IMR-90 (cell line): Measurements from ENCODE around the gene ROCK1.

Experiments used
- POLR2A ChIP-seq: IDR thresholded peaks from 2 replicates; pipeline ENCODE4 v1.6.1; 2012; ENCODE audit warnings: mild to moderate bottlenecking, low read depth, low read length
- TF ChIP-seq, protein P1 (sequence below): conservative IDR thresholded peaks from 2 replicates; pipeline ENCODE4 v1.5.1; 2012; ENCODE audit warnings: mild to moderate bottlenecking, low read depth, low read length, improper control_type of control experiment

- no peak for TF ChIP-seq POLR2A
- TF ChIP-seq, protein P1, sequence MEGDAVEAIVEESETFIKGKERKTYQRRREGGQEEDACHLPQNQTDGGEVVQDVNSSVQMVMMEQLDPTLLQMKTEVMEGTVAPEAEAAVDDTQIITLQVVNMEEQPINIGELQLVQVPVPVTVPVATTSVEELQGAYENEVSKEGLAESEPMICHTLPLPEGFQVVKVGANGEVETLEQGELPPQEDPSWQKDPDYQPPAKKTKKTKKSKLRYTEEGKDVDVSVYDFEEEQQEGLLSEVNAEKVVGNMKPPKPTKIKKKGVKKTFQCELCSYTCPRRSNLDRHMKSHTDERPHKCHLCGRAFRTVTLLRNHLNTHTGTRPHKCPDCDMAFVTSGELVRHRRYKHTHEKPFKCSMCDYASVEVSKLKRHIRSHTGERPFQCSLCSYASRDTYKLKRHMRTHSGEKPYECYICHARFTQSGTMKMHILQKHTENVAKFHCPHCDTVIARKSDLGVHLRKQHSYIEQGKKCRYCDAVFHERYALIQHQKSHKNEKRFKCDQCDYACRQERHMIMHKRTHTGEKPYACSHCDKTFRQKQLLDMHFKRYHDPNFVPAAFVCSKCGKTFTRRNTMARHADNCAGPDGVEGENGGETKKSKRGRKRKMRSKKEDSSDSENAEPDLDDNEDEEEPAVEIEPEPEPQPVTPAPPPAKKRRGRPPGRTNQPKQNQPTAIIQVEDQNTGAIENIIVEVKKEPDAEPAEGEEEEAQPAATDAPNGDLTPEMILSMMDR = no peak
These were observed 43.8 kb upstream of the ROCK1 start for GRCh38 chr18:21155443-21155842.
